ENCODE data around the gene HUNK. TPM values are rescaled to one million over a fixed set of nuclear protein-coding genes. Genes with fewer than 3 reads are reported as not detected.

HUNK gene
- total and polyA plus RNA-seq, 8 donors = 2.6 to 17.0 (median 9.0) TPM

DNA sequence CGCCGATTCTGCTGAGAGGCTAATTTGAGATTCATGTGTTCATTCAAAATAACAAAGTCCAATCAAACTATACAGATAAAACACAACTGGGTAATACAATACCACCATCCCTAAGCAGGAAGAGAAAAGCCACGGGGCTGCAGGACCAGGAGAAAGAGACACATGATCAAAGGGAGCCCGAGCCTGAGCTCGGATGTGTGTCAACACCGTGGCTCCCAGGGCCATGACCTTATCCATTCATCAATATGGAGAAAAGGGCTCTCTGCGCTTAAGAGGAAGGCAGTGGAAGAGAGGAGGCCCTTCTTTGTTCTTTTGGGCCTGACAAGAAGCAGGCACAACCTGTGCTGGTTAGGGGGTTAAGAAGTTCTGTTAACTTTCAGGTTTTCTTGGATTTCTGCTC lies 56.7 kb downstream of the HUNK start:
- 46 to 49% methylated on average over 7 of the region's 7 CpGs for WGBS, 2 donors
- FAIRE-seq = no peak
- H3K4me3 ChIP-seq = no peak overlapping the region
- no peak for TF ChIP-seq CTCF (IDR thresholded peaks at IDR 0.05)
- H3K36me3 ChIP-seq = no peaks in the 10 kb centered on the region
- intact Hi-C loops (cut with DNase I) = no loop called here
- ATAC-seq = peak in 2 of 4 donors; percentile 34 to 46
- DNase-seq = no peak
- H3K9me3 ChIP-seq = no peaks in the 10 kb centered on the region
- H3K27me3 ChIP-seq = no peaks in the 10 kb centered on the region
- H3K4me1 ChIP-seq = no peaks in the 10 kb centered on the region
- H3K27ac ChIP-seq = no peak overlapping the region

GRCh38 chr21:31930001-31930400 lies 57.2 kb downstream of the HUNK start:
- Histone ChIP-seq H3K9me3 (no peaks in the 10 kb centered on the region), H3K27me3 (no peaks in the 10 kb centered on the region), H3K4me3 (no peak overlapping the region), H3K36me3 (no peaks in the 10 kb centered on the region), H3K27ac (no peak overlapping the region), H3K4me1 (no peaks in the 10 kb centered on the region)
- intact Hi-C loops (cut with DNase I) = no loop called here
- no peak for FAIRE-seq
- no peak for ATAC-seq
- TF ChIP-seq CTCF (IDR thresholded peaks at IDR 0.05) = no peak
- DNase-seq = no peak
- WGBS, 2 donors = 96 to 99% methylated on average over 7 of the region's 7 CpGs

GRCh38 chr21:31931644-31932469 lies 59.0 kb downstream of the HUNK start:
- H3K9me3 ChIP-seq = no peaks in the 10 kb centered on the region

GRCh38 chr21:31932470-31932764 lies 59.6 kb downstream of the HUNK start:
- H3K36me3 ChIP-seq = no peaks in the 10 kb centered on the region
- FAIRE-seq (no peak), DNase-seq (no peak), ATAC-seq (no peak)
- intact Hi-C loops (cut with DNase I) = no loop called here
- no peak overlapping the region for H3K27ac ChIP-seq
- 93 to 94% methylated on average over 1 of the region's 1 CpG for WGBS, 2 donors
- H3K27me3 ChIP-seq = no peaks in the 10 kb centered on the region
- TF ChIP-seq CTCF (IDR thresholded peaks at IDR 0.05) = no peak
- H3K9me3 ChIP-seq = no peaks in the 10 kb centered on the region
- H3K4me1 ChIP-seq = peaks cover 0 to 15% (median 9%) of the 10 kb centered on the region in 3 donors
- no peak overlapping the region for H3K4me3 ChIP-seq

More at GRCh38 chr21:31931644-31932469, 59.0 kb downstream of the HUNK start:
- DNase-seq (no peak), ATAC-seq (no peak), FAIRE-seq (no peak)
- WGBS, 2 donors = 90 to 95% methylated on average over 23 of the region's 23 CpGs
- no peak for TF ChIP-seq CTCF (IDR thresholded peaks at IDR 0.05)
- Histone ChIP-seq H3K4me3 (no peak overlapping the region), H3K27ac (no peak overlapping the region), H3K27me3 (no peaks in the 10 kb centered on the region), H3K36me3 (no peaks in the 10 kb centered on the region), H3K4me1 (peaks cover 0 to 11% (median 9%) of the 10 kb centered on the region in 3 donors)
- intact Hi-C loops (cut with DNase I) = no loop called here

DNA sequence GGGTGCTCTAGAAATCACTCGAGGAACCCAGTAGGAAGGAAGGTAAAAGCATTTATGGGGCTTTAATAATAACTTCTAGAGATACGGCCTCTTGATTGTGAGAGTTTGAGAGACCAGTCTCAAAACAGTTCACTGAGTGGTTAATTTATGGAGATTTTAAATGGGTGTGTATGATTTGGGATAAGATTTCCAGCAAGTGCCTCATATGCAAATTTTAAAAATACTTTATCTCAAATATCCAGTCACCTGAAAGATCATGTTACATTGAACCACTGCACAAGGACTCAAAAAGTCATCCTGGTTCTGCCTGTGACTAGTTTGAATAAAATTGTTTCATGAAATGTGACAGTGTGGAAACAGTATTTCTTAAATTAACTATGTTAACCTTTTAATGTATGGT lies 64.5 kb downstream of the HUNK start:
- ATAC-seq (peak in 2 of 4 donors; percentile 25 to 44), DNase-seq (no peak), FAIRE-seq (no peak)
- no peaks in the 10 kb centered on the region for H3K27me3 ChIP-seq
- intact Hi-C loops (cut with DNase I) = no loop called here
- TF ChIP-seq CTCF (IDR thresholded peaks at IDR 0.05) = no peak
- H3K4me3 ChIP-seq = no peak overlapping the region
- no peaks in the 10 kb centered on the region for H3K36me3 ChIP-seq
- no peak overlapping the region for H3K27ac ChIP-seq
- H3K9me3 ChIP-seq = no peaks in the 10 kb centered on the region
- WGBS, 2 donors = 76 to 84% methylated on average over 2 of the region's 2 CpGs
- H3K4me1 ChIP-seq = peaks cover 0 to 29% (median 20%) of the 10 kb centered on the region in 3 donors
